ACHN (cell line): Measurements from ENCODE around the gene ZNF862.

Experiments used
- DNase-seq: peaks from one replicate; pipeline ENCODE4 v3.0.0-alpha.2; 2015
- in situ Hi-C: cut with HindIII; loops from 2 replicates; pipeline ENCODE4 v1.10.0; 2017; ENCODE audit warnings: low sequenced_read_pairs, low pct_ligation_motif_present, low pct_unique_long_range_greater_than_20kb

ZNF862 gene

GRCh38 chr7:149806726-149807125 lies 31.4 kb upstream of the ZNF862 start:
- no peak for DNase-seq
- in situ Hi-C loops, result no loop called here

- no peak for DNase-seq
- in situ Hi-C loops, result no loop called here
These were observed 29.9 kb upstream of the ZNF862 start for GRCh38 chr7:149808311-149808710.

- DNase-seq, result no peak
- in situ Hi-C loops, result no loop called here
These were observed 29.0 kb upstream of the ZNF862 start for GRCh38 chr7:149809215-149809614.

- in situ Hi-C loops, result no loop called here
- DNase-seq, result peak; percentile 46
These were observed 27.0 kb upstream of the ZNF862 start for GRCh38 chr7:149811221-149811620.

- in situ Hi-C loops, result no loop called here
- DNase-seq, result no peak
These were observed 26.2 kb upstream of the ZNF862 start for GRCh38 chr7:149811831-149812490.

GRCh38 chr7:149813254-149814035 lies 24.7 kb upstream of the ZNF862 start:
- in situ Hi-C loops, result no loop called here
- no peak for DNase-seq

- no peak for DNase-seq
- in situ Hi-C loops, result no loop called here
These were observed 23.7 kb upstream of the ZNF862 start for GRCh38 chr7:149814494-149814893.

- in situ Hi-C loops, result no loop called here
- DNase-seq, result no peak
These were observed 23.1 kb upstream of the ZNF862 start for GRCh38 chr7:149815121-149815520.

GRCh38 chr7:149815661-149816266 lies 22.4 kb upstream of the ZNF862 start:
- DNase-seq, result no peak
- in situ Hi-C loops, result no loop called here

GRCh38 chr7:149816267-149816751 lies 21.9 kb upstream of the ZNF862 start:
- in situ Hi-C loops, result no loop called here
- no peak for DNase-seq

- no peak for DNase-seq
- in situ Hi-C loops, result no loop called here
These were observed 21.4 kb upstream of the ZNF862 start for GRCh38 chr7:149816794-149817193.

GRCh38 chr7:149817301-149817771 lies 20.8 kb upstream of the ZNF862 start:
- no peak for DNase-seq
- in situ Hi-C loops, result no loop called here

- in situ Hi-C loops, result no loop called here
- no peak for DNase-seq
These were observed 20.2 kb upstream of the ZNF862 start for GRCh38 chr7:149817836-149818535.

GRCh38 chr7:149818536-149818840 lies 19.7 kb upstream of the ZNF862 start:
- DNase-seq, result no peak
- in situ Hi-C loops, result no loop called here

- DNase-seq, result no peak
- in situ Hi-C loops, result no loop called here
These were observed 18.8 kb upstream of the ZNF862 start for GRCh38 chr7:149819141-149819960.

- DNase-seq, result no peak
- in situ Hi-C loops, result no loop called here
These were observed 18.2 kb upstream of the ZNF862 start for GRCh38 chr7:149819961-149820340.

- DNase-seq, result no peak
- in situ Hi-C loops, result no loop called here
These were observed 17.5 kb upstream of the ZNF862 start for GRCh38 chr7:149820622-149821190.
